Gastrocnemius medialis (tissue), 4 donors: ENCODE measurements around the gene PHOX2A. TPM values are rescaled to one million over a fixed set of nuclear protein-coding genes. Genes with fewer than 3 reads are reported as not detected.

Experiments used
- ATAC-seq, 2 donors: fragments of 150-250 bp; one replicate each; pipeline ENCODE4 v1.9.1; 2016
- DNase-seq, 2 donors: peaks; one replicate each; pipeline ENCODE4 v3.0.0-alpha.2; 2019
- H3K27ac ChIP-seq, 4 donors: fragments of 200-600 bp; sonication (generic); 1 replicate in 1 of 4; 2 replicates in 3 of 4; pipeline ENCODE4 v1.5.1; 2016 to 2018; ENCODE audit warnings: mild to moderate bottlenecking in 2 of 4, moderate library complexity in 1 of 4
- H3K27me3 ChIP-seq, 3 donors: fragments of 200-600 bp; sonication (generic) in 2 of 3; 1 replicate in 1 of 3; 2 replicates in 2 of 3; pipeline versions ENCODE4 v1.5.1 to v1.6.0; 2016 to 2019; ENCODE audit warnings: mild to moderate bottlenecking in 1 of 3, moderate library complexity in 1 of 3
- H3K36me3 ChIP-seq, 2 donors: fragments of 200-600 bp; sonication (generic) in 1 of 2; one replicate each; pipeline ENCODE4 v1.5.1; 2017 to 2018
- H3K4me1 ChIP-seq, 2 donors: fragments of 200-600 bp; sonication (generic) in 1 of 2; one replicate each; pipeline ENCODE4 v1.5.1; 2016 to 2017; ENCODE audit warnings: mild to moderate bottlenecking in 2 of 2
- H3K4me3 ChIP-seq, 4 donors: fragments of 200-600 bp; sonication (generic) in 3 of 4; 1 replicate in 1 of 4; 2 replicates in 3 of 4; pipeline ENCODE4 v1.5.1; 2016 to 2019; ENCODE audit warnings: mild to moderate bottlenecking in 2 of 4
- H3K9me3 ChIP-seq, 3 donors: fragments of 200-600 bp; sonication (generic) in 2 of 3; 1 replicate in 1 of 3; 2 replicates in 2 of 3; pipeline ENCODE4 v1.5.1; 2016 to 2019
- POLR2A ChIP-seq, 2 donors: fragments of 450-650 bp; IDR thresholded peaks; one replicate each; pipeline ENCODE4 v1.6.1; 2017; ENCODE audit warnings: antibody characterized with exemption in 2 of 2, mild to moderate bottlenecking in 2 of 2, moderate library complexity in 2 of 2
- in situ Hi-C, 4 donors: fragments of 200-750 bp; cut with MboI; loops; one replicate each; pipeline versions ENCODE4 v1.15.0 to v1.8.0; 2017; ENCODE audit warnings: low sequenced_read_pairs in 4 of 4
- intact Hi-C: fragments of 100-400 bp; cut with DNase I; formaldehyde crosslinking; loops from one replicate; pipeline ENCODE4 v1.15.1; 2023; ENCODE audit warnings: low total_unique reads
- total RNA-seq, 4 donors: library from RNA; depleted of rRNA; stranded (reverse); fragments of >200 nt; gene quantifications; one replicate each; pipeline versions ENCODE4 v1.1.0 to v1.2.3, GENCODE V29; 2016
- TF ChIP-seq, protein P1 (sequence below), 5 experiments: fragments of 450-650 bp in 3 of 5; fragments of 200-600 bp in 2 of 5; sonication (generic) in 2 of 5; IDR thresholded peaks in 4 of 5; conservative IDR thresholded peaks in 1 of 5; 1 replicate in 4 of 5; 2 replicates in 1 of 5; pipeline ENCODE4 v1.5.1; 2016 to 2019; ENCODE audit warnings: antibody characterized with exemption in 5 of 5, mild to moderate bottlenecking in 3 of 5, moderate library complexity in 3 of 5

PHOX2A gene
- total RNA-seq, 4 donors from 2014 or later = not detected

- no peak for TF ChIP-seq POLR2A (IDR thresholded peaks at IDR 0.05)
- TF ChIP-seq, protein P1, sequence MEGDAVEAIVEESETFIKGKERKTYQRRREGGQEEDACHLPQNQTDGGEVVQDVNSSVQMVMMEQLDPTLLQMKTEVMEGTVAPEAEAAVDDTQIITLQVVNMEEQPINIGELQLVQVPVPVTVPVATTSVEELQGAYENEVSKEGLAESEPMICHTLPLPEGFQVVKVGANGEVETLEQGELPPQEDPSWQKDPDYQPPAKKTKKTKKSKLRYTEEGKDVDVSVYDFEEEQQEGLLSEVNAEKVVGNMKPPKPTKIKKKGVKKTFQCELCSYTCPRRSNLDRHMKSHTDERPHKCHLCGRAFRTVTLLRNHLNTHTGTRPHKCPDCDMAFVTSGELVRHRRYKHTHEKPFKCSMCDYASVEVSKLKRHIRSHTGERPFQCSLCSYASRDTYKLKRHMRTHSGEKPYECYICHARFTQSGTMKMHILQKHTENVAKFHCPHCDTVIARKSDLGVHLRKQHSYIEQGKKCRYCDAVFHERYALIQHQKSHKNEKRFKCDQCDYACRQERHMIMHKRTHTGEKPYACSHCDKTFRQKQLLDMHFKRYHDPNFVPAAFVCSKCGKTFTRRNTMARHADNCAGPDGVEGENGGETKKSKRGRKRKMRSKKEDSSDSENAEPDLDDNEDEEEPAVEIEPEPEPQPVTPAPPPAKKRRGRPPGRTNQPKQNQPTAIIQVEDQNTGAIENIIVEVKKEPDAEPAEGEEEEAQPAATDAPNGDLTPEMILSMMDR (IDR thresholded peaks at IDR 0.05 in 4 of 5, conservative IDR thresholded peaks at IDR 0.05 in 1 of 5) = no peak
- DNase-seq (peak in 1 of 2 donors; percentile 44), ATAC-seq (peak; percentile 23 to 24)
- in situ Hi-C loops (no loop called here), intact Hi-C loops (loop anchor here (1.0 to 5.0 kb wide), 2 partner anchors 190 to 208 kb away; partner anchors contain the start of gene CLPB)
- no peaks in the 10 kb centered on the region for H3K27me3 ChIP-seq
- peaks cover 21 to 26% of the 10 kb centered on the region in 2 donors for H3K4me1 ChIP-seq
- H3K36me3 ChIP-seq = peaks cover 0 to 26% of the 10 kb centered on the region in 2 donors
- no peaks in the 10 kb centered on the region for H3K9me3 ChIP-seq
- peak within 1 kb of the TSS; percentile 97 to 99 (median 98) for H3K27ac ChIP-seq
- H3K4me3 ChIP-seq = peak within 1 kb of the TSS; percentile 84 to 95 (median 88)
Observed at GRCh38 chr11:72224564-72225410, 19.2 kb downstream of the PHOX2A start, which contains the start of gene INPPL1. INPPL1 (plus strand) TSS chr11:72224767; CDS start chr11:72224985, 218 bp downstream.

- peak; percentile 43 to 57 for TF ChIP-seq POLR2A (IDR thresholded peaks at IDR 0.05)
- TF ChIP-seq, protein P1 (IDR thresholded peaks at IDR 0.05 in 4 of 5, conservative IDR thresholded peaks at IDR 0.05 in 1 of 5) = no peak
- DNase-seq (peak; percentile 68 to 74), ATAC-seq (peak; percentile 69 to 78)
- Histone ChIP-seq H3K4me3 (peak overlapping the region; percentile 84 to 95 (median 88)), H3K27ac (peak overlapping the region; percentile 97 to 99 (median 98)), H3K36me3 (peaks cover 0 to 17% of the 10 kb centered on the region in 2 donors), H3K4me1 (peaks cover 21 to 26% of the 10 kb centered on the region in 2 donors), H3K27me3 (no peaks in the 10 kb centered on the region), H3K9me3 (no peaks in the 10 kb centered on the region)
- intact Hi-C loops (loop anchor here (1.0 to 5.0 kb wide), 7 partner anchors 112 to 917 kb away; partner anchors contain the start of genes ANAPC15, CLPB and XNDC1N), in situ Hi-C loops (no loop called here)
Observed at GRCh38 chr11:72223615-72224563, 20.1 kb downstream of the PHOX2A start.

DNA sequence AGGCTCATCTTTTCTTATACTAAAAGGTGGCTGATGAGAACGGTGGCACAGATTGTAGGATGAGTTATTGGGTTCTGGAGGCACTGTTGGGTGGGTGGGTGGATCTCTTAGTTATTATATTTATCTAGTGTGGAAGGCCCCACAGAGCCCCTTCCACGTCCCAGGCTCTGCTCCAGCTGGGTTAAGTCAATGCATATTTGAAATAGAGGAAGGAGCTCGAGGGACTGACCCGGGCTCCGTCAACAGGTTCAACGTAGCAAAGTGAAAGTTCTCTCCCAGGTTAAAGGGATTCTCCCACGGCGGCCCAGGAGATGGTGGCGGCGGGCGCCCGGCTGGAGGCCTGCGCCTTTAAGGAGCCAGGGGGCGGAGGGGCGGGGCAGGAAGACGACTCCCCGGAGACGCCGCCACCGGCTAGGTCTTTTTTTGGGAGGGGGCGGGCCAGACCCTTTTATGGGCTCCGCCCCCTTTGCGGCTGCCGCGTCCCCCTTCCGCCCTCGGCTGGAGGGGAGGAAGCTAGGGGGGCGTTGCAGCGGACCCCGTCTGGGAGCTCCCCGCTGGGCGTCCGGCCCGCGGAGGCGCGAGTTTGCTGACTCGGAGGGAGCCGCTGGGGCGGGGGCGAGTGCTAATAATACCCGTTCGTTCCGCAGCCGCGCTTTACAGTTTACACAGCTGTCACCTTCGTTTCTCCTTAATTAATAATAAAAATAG lies 20.9 kb downstream of the PHOX2A start:
- peak overlapping the region; percentile 97 to 99 (median 98) for H3K27ac ChIP-seq
- TF ChIP-seq POLR2A (IDR thresholded peaks at IDR 0.05) = peak; percentile 92 to 95
- TF ChIP-seq, protein P1 (IDR thresholded peaks at IDR 0.05 in 4 of 5, conservative IDR thresholded peaks at IDR 0.05 in 1 of 5) = peak in 4 of 5 experiments; percentile 3 to 63 (median 44)
- peak overlapping the region; percentile 84 to 95 (median 88) for H3K4me3 ChIP-seq
- H3K9me3 ChIP-seq = no peaks in the 10 kb centered on the region
- DNase-seq (peak; percentile 94 to 96), ATAC-seq (peak; percentile 78 to 80)
- intact Hi-C loops (loop anchor here (1.0 to 5.0 kb wide), 6 partner anchors 111 to 918 kb away; partner anchors contain the start of genes ANAPC15, CLPB and XNDC1N), in situ Hi-C loops (no loop called here)
- H3K4me1 ChIP-seq = peaks cover 21 to 26% of the 10 kb centered on the region in 2 donors
- no peaks in the 10 kb centered on the region for H3K27me3 ChIP-seq
- peaks cover 0 to 9% of the 10 kb centered on the region in 2 donors for H3K36me3 ChIP-seq
